ENCODE data around the gene SYDE2.

- TF ChIP-seq CTCF (IDR thresholded peaks at IDR 0.05; ENCODE audit: low read depth, low read length), result no peak
- no peak for TF ChIP-seq EZH2phosphoT487 (IDR thresholded peaks at IDR 0.05; ENCODE audit: low read depth)
These were observed 47.5 kb downstream of the SYDE2 start for GRCh38 chr1:85153149-85153891.
